Activated CD4-positive, alpha-beta T cell treated with anti-CD3 and anti-CD28 coated beads, Interleukin-2, amount 50 U/mL, for 48 hours (primary cell): ENCODE results near the gene BANP.
"Not testable (repeated sequence)": the region's sequence is repeated elsewhere in the genome, so short reads cannot be mapped to it uniquely, and the experiment has no call there.

Experiments
- DNase-seq, 2 experiments: peaks; one replicate each; pipeline ENCODE4 v3.0.0-alpha.2; 2020

The BANP gene

DNA sequence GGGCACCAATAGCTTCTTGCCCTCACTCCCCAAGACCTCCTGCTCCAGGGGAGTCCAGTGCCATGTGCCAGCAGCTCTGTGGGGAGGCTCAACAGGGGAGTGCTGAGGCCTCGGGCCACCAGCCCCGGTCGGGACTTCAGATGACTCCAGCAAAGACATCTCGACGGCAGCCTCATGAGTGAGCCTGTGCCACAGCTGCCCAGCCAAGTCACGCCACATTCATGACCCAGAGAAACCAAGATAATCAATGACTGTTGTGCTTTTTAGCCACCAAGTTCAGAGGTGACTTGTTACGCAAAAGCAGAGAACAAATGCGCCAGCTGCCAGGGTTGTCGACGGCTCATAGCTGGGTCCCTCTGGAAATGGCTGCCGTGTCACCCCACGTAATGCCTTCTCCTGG is 157.5 kb downstream of the BANP start:
- no peak for DNase-seq

DNA sequence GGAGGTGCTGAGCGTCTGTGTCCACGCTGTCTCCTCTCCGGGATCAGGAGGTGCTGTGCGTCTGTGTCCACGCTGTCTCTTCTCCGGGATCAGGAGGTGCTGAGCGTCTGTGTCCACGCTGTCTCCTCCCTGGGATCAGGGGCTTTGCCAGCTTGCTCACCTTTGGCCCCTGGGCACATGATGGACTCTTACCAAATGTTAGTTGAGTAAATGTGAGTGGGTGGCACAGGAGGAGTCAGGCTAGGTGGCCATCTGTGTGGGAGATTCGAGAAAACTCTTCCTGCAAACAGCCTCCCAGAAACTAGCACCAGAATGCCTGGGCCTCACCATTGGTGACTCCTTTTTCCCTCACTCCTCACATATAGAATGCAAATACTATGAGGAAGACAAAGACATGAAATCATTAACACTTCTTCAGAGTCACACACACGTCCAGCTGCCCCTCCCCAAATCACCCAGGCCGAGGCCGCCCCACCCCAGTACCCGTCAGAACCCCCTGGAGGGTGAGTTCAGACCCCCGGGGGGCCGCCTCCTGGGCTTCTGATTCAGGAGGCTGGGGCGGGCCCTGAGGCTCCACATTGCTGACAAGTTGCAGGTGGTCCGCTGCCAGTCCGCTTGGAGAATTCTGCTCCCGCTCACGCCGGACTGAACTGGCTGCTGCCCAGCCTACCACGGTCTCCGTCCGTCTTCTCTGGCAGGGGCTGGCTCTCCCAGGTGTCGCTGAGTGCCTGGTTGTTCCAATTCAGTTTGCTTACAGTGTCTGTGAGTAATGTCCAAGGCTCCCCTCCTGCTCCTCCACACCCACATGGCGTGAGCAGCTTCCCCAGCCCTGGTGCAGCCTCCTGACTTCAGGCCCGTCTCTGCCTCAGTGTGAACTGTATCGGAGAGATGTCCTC is 158.7 kb downstream of the BANP start:
- not testable (repeated sequence) for DNase-seq

DNA sequence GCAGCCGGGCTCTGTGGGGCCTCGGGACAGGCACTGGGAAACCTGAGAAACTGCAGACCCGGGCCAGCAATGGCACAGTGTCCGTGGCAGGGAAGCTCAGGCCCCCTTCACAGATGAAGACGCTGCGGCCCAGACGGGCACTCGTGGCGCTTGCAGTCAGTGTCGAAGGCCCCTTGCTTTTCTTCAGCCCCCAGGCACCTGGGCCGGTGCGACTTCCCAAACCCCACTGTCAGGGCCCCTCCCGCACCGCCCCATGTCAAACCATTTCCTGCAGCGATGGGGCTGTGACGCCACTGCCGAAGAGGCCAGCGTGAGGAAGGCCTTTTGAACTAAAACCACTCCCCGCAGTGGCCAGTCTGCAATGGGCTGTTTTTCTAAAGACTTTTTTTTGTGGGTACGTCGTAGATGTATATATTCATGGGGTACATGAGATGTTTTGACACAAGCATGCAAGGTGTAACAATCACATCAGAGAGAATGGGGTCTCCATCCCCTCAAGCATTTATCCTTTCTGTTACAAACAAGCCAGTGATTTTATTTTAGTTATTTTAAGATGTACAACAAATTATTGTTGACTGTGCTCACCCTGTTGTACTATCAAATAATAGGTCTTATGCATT is 159.8 kb downstream of the BANP start:
- DNase-seq, result not testable (repeated sequence)

DNA sequence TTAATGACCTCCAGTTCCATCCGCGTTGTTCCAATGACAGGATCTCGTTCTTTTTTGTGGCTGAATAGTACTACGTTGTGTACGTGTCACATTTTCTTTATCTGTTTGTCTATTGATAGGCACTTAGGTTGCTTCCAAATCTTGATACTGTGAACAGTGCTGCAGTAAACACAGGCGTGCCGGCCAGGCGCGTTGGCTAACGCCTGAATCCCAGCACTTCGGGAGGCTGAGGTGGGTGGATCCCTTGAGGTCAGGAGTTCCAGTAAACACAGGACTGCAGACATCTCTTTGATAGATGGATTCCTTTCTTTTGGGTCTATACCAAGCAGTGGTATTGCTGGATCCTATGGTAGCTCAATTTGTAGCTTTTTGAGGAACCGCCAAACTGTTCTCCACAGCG is 160.7 kb downstream of the BANP start:
- DNase-seq, result not testable (repeated sequence)

DNA sequence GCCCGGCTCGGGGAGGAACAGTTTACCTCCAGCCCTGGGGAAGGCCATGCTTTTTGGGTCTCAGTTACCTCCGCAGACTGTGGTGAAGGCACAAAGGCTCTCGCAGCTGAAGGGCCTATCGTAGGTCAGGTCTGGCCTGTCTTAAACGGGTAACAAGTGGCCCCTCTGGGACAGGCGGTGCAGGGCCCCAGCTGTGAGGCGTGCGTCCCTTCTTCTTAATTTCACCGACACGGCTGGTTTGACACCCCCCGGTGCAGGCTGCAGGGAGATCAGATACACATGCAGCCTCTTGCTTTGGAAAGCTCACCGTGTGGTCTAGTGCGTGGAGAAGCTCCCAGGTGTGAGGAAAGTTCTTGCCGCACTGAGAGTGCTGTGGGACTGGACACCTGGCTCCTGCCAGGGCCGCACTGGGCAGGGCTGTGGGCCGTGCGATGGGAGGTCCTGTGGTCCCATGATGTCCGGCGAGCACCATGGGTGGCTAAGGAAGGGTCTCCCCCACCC is 162.4 kb downstream of the BANP start:
- no peak for DNase-seq

DNA sequence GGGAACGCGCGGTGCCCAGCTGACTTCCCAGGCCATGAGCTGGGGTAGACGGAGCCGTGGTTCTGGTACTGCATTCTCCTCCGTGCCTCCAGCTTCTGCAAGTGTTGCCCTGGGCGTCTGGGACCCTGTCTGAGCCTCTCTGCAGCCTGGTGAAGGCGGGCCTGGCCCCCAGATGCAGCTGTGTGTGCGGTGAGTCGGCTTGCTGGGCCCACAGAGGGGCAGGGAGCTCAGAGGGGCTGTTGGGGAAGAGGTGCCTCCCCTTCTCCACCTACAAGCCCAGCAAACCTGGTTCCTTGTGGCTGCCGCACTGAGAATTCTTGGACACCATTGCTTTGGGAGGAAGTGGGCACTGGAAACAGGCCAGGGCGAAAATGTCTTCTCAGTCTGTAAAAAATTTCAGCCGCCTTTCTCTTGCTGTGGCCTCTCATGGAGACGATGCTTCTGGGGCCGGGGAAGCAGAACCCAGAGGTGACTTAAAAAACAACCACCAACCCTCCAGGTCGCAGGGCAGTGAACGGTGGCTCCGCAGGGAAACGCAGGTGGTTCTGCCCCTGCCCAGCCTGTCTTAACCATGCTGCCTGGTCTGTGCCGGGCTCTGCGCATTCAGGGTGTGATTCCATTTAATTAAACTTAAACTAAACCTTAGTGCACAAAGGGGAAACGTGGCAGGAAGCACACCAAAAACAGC is 163.5 kb downstream of the BANP start:
- not testable (repeated sequence) for DNase-seq

DNA sequence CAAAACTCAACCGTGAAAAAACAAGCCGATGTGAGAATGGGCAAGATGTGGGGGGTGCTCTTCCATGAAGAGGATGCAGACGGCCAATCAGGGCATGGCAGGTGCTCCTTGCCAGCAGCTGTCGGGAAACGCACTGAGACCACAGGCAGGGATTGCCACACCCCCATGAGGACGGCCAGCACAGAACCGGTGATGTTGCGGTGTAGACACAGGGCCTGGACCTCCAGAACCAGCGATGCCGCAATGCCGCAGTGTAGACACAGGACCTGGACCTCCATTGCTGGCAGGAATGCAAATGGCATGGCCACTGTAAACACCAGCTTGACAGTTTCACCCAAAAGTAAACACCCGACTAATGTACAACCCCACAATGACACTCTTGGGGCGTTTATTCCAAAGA is 164.9 kb downstream of the BANP start:
- no peak for DNase-seq

DNA sequence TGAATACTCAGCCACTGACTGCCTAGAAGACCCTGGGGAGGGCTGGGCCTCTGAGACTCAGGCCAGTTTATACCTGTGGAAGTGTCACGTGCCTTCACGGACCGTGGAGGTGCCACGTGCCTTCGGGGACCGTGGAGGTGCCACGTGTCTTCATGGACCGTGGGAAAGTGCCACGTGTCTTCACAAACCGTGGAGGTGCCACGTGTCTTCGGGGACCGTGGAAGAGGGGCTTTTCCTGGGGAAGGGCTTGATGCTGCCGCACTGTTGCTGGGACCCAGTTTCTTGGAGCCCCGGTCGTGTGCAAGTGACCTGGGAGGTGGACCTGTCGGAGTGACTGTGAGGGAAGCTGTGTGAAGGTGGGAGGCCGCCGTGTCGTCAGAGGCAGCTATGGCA is 166.2 kb downstream of the BANP start:
- DNase-seq, result no peak

DNA sequence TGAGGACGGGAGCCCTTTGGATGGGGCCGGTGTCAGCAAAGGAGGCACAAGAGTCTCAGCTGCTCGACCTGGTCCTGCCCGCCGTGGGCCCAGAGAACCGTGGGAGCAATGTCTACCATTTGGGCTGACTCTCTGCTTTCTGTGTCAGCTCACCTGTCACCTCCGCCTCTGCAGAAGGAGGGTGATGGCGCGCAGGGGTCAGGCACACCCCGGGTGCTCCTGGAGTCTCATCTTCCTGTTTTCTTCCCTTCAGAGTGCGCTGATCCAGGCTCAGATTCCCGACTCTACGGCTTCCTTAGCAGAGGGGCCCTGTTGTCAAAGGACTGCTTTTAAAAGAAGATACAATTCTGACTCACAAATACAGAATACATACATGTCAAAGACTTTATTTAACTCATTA is 167.1 kb downstream of the BANP start:
- no peak for DNase-seq

DNA sequence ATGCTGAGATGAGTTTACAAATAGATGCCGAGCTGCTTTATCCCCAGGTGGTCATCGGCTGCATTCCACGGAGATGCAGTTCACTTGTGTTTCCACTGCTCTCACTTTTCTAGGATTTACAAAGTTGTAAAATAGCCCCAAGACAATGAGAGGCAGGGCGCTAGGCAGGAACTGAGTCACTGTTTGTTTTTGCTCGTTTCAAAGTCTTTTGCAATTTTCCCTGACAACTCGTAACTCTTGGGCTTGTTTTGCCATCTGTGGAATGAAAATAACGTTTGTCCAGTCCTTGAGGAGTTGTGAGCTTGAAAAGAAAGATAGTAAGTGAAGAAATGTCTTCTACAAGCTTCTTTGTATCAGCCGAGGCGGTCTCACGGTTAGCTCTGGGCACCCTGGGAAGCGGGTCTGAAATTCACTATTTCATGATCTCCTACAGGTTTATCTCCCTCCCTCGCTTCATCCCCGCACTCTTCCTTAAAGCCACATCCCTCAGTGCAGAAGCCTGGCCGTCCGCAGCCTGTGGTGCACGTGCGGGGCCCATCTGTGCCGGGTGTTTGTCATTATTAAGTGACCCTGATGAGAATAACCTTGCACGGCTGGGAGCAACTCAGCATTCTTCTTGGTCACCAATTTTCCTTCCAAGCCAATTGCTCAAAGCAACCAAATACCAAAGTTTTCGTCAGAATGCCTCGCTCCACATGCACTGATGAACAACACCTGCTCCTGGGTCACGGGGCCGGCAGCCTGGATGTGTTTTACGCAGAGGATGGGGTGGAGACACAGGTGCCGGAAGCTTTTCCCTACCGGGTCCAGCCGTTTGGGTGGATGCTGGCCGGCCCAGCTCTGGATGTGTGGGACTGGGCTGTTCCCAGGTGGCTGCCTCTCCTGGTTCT is 167.9 kb downstream of the BANP start:
- DNase-seq, result not testable (repeated sequence)

DNA sequence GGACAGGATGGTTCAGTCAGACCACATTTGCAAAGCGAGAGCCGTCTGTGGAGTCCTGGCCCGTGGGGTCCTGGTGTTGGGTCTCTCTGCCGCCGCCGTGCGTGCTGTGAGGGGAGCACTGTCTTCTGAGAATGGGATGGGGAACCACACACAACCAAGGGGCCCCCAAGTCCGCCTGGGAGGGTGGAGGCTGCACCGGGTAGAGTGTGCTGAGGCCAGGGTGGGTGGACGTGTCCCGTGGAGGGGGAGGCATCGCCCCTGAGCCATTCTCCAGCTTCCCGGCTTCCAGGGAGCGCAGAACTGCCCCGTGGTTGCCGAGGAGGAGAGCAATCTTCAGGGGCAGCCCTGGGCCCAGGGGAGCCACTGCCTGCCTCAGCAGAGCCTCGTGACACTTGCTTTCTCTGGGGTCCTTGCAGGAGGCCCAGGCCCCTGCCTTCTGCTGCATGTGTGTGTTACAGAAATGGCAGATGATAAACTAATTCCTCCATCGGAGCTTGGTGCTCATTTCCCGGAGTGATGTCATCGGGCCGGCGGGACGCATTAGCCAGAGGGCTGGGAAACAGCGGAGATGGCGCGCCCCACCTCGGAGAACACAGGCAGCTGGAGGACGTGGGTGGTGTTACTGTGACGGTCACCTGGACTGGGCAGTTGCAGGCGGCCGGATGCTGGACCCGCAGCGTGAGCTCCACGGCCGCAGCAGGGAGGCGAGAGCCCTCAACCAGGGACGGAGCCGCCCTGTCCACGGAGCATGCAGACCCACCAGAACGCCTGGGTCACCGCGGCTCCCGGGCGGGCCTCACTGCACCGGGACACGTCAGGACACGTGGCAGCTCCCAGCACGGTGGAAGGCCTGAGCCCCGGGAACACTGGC is 168.9 kb downstream of the BANP start:
- DNase-seq, result not testable (repeated sequence)

DNA sequence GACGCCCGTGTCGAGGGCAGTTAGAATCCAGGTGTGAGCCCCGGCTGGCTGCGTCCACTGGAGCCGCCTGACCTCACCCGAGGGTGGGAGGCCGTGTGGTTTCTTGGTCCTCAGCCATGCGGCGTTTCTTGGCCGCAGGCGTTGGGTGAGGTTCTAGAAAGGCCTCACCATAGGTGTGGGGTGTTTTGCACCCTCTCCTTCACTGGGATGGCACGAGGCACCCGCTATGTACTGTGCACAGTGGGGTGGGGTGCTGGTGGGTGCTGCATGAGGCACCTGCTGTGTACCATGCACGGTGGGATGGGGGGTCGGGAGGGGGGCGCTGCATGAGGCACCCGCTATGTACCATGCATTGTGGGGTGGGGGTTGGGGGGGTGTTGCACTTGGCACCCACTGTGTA is 169.6 kb downstream of the BANP start:
- DNase-seq, result no peak

DNA sequence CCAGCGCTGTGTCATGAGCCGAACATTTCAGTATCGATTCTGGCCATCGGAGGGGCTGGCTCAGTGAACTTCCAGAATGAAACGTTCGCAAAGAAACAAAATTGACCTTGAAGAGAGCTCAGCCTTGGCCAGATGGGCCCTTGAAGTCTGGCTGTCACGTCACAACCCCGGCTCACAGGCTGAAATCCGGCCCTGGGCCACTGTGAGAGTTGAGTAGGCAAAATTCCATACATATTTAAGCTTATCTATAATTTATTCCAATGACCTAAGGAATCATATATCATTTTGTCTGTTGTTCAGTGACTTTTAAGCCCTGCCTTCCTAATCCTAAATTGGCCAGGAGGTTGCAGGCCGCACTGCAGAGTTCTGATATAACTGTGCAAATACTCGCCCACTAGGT is 170.2 kb downstream of the BANP start:
- DNase-seq, result not testable (repeated sequence)

DNA sequence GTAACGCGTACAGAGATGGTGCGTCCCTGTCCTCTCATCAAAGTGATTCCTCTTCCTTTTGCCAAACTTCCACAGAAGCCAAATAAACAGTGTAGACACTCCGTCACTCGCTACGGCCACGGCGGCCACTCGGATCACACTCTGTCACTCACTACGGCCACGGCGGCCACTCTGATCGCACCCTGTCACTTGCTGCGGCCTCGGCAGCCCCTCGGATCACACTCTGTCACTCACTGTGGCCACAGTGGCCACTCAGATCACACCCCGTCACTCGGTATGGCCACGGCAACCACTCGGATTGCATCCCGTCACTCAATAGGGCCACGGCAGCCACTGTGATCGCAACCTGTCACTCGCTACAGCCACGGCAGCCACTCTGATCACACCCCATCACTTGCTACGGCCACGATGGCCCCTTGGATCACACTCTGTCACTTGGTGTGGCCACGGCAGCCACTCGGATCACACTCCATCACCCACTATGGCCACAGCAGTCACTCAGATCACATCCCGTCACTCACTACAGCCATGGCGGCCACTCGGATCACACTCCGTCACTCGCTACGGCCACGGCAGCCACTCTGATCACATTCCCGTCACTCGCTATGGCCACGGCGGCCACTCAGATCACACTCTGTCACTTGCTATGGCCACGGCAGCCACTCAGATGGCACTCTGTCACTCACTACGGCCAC is 170.8 kb downstream of the BANP start:
- no peak for DNase-seq
